Activated T-helper 2 cell treated with anti-CD3 and anti-CD28 coated beads, Interferon-gamma antibody, Interleukin-2, Interleukin-4, amounts not matched to agents 10 μg/mL and 5 μg/mL and 100 μg/mL, durations not matched to agents 14 hours and 24 hours and 36 hours (primary cell): ENCODE measurements around the gene PRDM13. TPM values are rescaled to one million over a fixed set of nuclear protein-coding genes. Genes with fewer than 3 reads are reported as not detected.
"Not testable (repeated sequence)": the region's sequence is repeated elsewhere in the genome, so short reads cannot be mapped to it uniquely, and the experiment has no call there.

Source experiments
- DNase-seq: peaks from one replicate; pipeline ENCODE4 v3.0.0; 2021; ENCODE audit warnings: low spot score
- H3K27ac Mint-ChIP-seq: one replicate; pipeline ENCODE4 v1.8.0; 2021; ENCODE audit warnings: mixed read lengths
- H3K27me3 Mint-ChIP-seq: one replicate; pipeline ENCODE4 v1.8.0; 2021; ENCODE audit warnings: low read depth, mixed read lengths
- H3K36me3 Mint-ChIP-seq: one replicate; pipeline ENCODE4 v1.8.0; 2021; ENCODE audit warnings: low read depth, mixed read lengths
- H3K4me1 Mint-ChIP-seq: one replicate; pipeline ENCODE4 v1.8.0; 2021; ENCODE audit warnings: low read depth, mixed read lengths
- H3K4me3 Mint-ChIP-seq: one replicate; pipeline ENCODE4 v1.8.0; 2021; ENCODE audit warnings: low read depth, mild to moderate bottlenecking, moderate library complexity, mixed read lengths
- H3K9me3 Mint-ChIP-seq: one replicate; pipeline ENCODE4 v1.8.0; 2021; ENCODE audit warnings: mixed read lengths
- intact Hi-C: fragments of 100-400 bp; cut with micrococcal nuclease; formaldehyde crosslinking; loops from one replicate; pipeline ENCODE4 v1.15.1; 2023
- total RNA-seq: library from RNA; stranded (reverse); gene quantifications from 2 replicates; pipeline ENCODE4 v1.2.3, GENCODE V29; 2022

The PRDM13 gene
- total RNA-seq, 1 donor from 2014 or later, result not detected

DNA sequence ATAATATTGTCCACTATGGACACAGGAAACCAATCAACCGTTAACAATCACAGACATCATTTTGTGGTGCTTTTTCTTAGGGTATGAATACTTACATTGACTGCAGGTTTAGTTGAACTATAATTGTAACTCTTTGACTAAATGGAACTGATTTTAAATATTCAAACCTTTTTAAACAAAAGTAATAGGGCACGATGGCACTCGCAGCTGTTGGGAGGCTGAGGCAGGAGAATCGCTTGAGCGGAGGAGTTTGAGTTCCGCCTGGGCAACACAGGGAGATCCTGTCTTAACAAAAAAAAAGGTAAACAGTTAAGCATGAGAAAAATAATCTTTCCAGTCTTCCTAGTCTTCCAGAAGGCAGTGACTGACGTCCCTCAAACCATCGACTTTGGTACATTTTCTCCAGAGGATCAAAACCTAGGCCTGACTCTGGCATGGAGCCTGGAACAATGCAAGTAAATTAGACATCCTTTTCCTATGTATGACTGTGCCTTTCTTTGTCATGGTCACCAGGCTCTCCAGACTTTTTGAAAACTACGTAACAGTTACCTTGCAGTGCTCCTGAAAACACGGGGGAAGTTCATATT lies 16.6 kb upstream of the PRDM13 start:
- Mint-ChIP-seq H3K27me3 (peaks cover 75% of the 10 kb centered on the region), H3K36me3 (no peaks in the 10 kb centered on the region), H3K27ac (no peak overlapping the region), H3K4me3 (peak overlapping the region; percentile 45), H3K9me3 (no peaks in the 10 kb centered on the region), H3K4me1 (peaks cover 18% of the 10 kb centered on the region)
- no peak for DNase-seq
- intact Hi-C loops, result loop anchor here (2.0 to 10.0 kb wide), 4 partner anchors 21 to 255 kb away; no protein-coding TSS in a partner anchor

DNA sequence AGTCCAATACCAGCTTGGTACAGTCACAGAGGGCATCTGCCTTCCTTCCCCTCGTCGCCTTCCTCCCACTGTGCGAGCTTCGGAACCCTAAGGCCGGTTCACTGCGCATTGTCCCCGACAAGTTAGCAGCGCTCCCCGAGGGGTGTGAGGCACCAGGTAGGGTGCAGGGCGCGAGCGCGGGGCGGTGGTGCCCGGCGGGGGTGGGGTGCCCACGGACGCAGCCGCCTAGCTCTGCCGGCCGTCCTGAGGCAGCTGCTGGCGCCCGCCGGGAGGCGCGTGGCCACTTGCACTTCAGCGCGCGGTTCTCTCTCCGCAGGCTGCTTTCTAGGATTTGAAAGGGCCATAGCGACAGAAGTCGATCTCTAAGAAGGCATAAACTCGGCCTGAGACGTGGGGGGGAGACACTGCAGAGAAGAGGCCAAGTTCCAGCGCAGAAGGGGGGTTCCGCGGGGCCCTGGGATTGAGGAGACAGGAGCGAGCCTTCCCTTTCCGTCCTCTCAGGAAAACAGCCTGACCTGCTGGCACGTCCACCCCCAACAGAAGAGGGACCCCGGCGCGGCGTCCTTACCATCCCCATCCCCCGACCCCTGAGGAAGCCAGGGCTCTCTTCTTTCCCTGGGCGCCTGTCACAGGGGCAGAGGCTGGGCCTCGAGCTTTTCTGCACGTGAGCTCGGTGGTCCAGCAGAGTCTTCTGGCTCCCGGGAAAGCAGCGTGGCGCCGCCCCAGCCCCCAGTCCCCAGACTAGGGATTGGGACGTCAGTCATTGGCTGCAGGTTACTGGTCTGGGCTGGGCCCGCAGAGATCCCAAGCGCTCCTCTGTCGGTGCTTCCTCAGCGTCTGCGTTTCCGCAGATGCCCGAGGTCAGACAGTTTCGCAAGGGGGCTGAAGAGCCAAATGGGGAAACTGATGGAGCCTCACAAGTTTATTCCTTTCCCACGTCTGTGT lies 15.6 kb upstream of the PRDM13 start:
- Mint-ChIP-seq H3K36me3 (no peaks in the 10 kb centered on the region), H3K9me3 (no peaks in the 10 kb centered on the region), H3K4me1 (peaks cover 18% of the 10 kb centered on the region), H3K4me3 (no peak overlapping the region), H3K27ac (no peak overlapping the region), H3K27me3 (peaks cover 73% of the 10 kb centered on the region)
- DNase-seq, result no peak
- intact Hi-C loops, result loop anchor here (1.0 kb wide), 1 partner anchor 12 kb away; no protein-coding TSS in a partner anchor

- Mint-ChIP-seq H3K4me1 (peaks cover 18% of the 10 kb centered on the region), H3K27ac (no peak overlapping the region), H3K9me3 (no peaks in the 10 kb centered on the region), H3K36me3 (no peaks in the 10 kb centered on the region), H3K27me3 (peaks cover 77% of the 10 kb centered on the region), H3K4me3 (no peak overlapping the region)
- intact Hi-C loops, result loop anchor here (1.0 kb wide), 1 partner anchor 11 kb away; no protein-coding TSS in a partner anchor
- DNase-seq, result no peak
Observed at GRCh38 chr6:99591673-99592364, 14.8 kb upstream of the PRDM13 start.

GRCh38 chr6:99592900-99593299 lies 13.7 kb upstream of the PRDM13 start:
- peaks cover 18% of the 10 kb centered on the region for H3K4me1 Mint-ChIP-seq
- peaks cover 85% of the 10 kb centered on the region for H3K27me3 Mint-ChIP-seq
- H3K9me3 Mint-ChIP-seq, result no peaks in the 10 kb centered on the region
- intact Hi-C loops, result no loop called here
- DNase-seq, result no peak
- no peak overlapping the region for H3K27ac Mint-ChIP-seq
- no peaks in the 10 kb centered on the region for H3K36me3 Mint-ChIP-seq
- no peak overlapping the region for H3K4me3 Mint-ChIP-seq

- intact Hi-C loops, result not testable (repeated sequence)
Observed at GRCh38 chr6:99594696-99595095, 11.9 kb upstream of the PRDM13 start.

DNA sequence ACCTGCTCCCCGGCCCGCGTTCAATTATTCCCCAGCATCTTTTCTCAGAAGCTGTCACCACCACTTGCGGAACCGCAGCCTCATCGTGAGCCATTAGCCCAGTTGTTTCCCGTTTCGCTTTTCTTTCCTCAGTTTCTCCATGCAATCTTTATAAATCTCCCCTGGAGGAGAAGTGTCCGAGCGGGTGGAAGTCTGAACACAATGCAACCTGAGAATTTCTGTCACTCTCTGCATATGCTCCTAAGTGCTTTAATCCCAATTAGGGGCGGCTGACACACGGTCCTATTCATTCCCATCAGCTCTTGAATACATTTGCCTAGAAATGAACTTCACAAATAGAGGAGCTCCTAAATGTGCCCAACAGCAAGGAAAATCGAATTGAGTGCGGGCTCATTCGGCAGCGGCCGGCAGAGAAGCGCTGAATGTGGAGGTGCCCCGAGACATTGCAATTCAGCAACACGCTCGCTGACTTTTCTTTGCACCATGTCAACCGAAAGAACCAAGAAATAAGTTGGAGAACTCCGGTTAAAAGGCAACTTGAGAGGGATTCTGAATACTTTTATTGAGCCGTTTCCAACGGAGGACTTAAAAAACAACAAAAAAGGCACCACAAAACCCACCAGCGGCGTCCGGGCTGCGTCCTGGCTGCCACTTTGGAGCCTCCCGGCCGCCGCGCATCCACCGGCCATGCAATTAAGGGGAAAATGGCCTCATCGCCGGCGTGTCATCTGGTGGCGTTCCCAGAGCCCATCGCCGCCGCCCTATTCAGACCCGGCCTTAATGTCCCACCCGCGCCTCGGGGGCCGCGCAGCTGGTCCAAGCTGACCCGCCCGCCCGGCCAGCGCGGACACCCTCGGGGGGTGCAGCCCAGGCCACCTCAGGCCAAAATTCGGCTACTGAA lies 3.9 kb upstream of the PRDM13 start:
- no peak overlapping the region for H3K27ac Mint-ChIP-seq
- DNase-seq, result no peak
- intact Hi-C loops, result loop anchor here (1.0 to 5.0 kb wide), 3 partner anchors 11 to 135 kb away; no protein-coding TSS in a partner anchor

More at GRCh38 chr6:99594696-99595095, 11.9 kb upstream of the PRDM13 start:
- not testable (repeated sequence) for H3K27ac Mint-ChIP-seq, H3K4me3 Mint-ChIP-seq, DNase-seq, H3K36me3 Mint-ChIP-seq, H3K9me3 Mint-ChIP-seq
- Mint-ChIP-seq H3K27me3 (peaks cover 87% of the 10 kb centered on the region), H3K4me1 (peaks cover 13% of the 10 kb centered on the region)

GRCh38 chr6:99603421-99604165 lies 3.0 kb upstream of the PRDM13 start:
- Mint-ChIP-seq H3K4me1 (peaks cover 23% of the 10 kb centered on the region), H3K36me3 (no peaks in the 10 kb centered on the region), H3K27me3 (peaks cover 87% of the 10 kb centered on the region), H3K27ac (no peak overlapping the region), H3K9me3 (no peaks in the 10 kb centered on the region), H3K4me3 (peak overlapping the region; percentile 42)
- intact Hi-C loops, result loop anchor here (1.0 to 5.0 kb wide), 3 partner anchors 12 to 863 kb away; no protein-coding TSS in a partner anchor
- no peak for DNase-seq

More for the DNA sequence above, 3.9 kb upstream of the PRDM13 start:
- Mint-ChIP-seq H3K4me1 (peaks cover 22% of the 10 kb centered on the region), H3K27me3 (peaks cover 87% of the 10 kb centered on the region), H3K36me3 (no peaks in the 10 kb centered on the region), H3K9me3 (no peaks in the 10 kb centered on the region), H3K4me3 (peak overlapping the region; percentile 9)

GRCh38 chr6:99604166-99605073 lies 2.2 kb upstream of the PRDM13 start:
- Mint-ChIP-seq H3K4me1 (peaks cover 23% of the 10 kb centered on the region), H3K36me3 (no peaks in the 10 kb centered on the region), H3K4me3 (peak overlapping the region; percentile 8), H3K9me3 (no peaks in the 10 kb centered on the region), H3K27me3 (peaks cover 87% of the 10 kb centered on the region), H3K27ac (peak overlapping the region; percentile 17)
- no peak for DNase-seq
- intact Hi-C loops, result loop anchor here (2.0 to 5.0 kb wide), 2 partner anchors 137 to 862 kb away; no protein-coding TSS in a partner anchor

GRCh38 chr6:99605074-99605734 lies 1.4 kb upstream of the PRDM13 start:
- Mint-ChIP-seq H3K4me3 (no peak overlapping the region), H3K4me1 (peaks cover 28% of the 10 kb centered on the region), H3K9me3 (no peaks in the 10 kb centered on the region), H3K27me3 (peaks cover 84% of the 10 kb centered on the region), H3K27ac (no peak overlapping the region), H3K36me3 (no peaks in the 10 kb centered on the region)
- no peak for DNase-seq
- intact Hi-C loops, result loop anchor here (2.0 kb wide), 1 partner anchor 862 kb away; no protein-coding TSS in a partner anchor

DNA sequence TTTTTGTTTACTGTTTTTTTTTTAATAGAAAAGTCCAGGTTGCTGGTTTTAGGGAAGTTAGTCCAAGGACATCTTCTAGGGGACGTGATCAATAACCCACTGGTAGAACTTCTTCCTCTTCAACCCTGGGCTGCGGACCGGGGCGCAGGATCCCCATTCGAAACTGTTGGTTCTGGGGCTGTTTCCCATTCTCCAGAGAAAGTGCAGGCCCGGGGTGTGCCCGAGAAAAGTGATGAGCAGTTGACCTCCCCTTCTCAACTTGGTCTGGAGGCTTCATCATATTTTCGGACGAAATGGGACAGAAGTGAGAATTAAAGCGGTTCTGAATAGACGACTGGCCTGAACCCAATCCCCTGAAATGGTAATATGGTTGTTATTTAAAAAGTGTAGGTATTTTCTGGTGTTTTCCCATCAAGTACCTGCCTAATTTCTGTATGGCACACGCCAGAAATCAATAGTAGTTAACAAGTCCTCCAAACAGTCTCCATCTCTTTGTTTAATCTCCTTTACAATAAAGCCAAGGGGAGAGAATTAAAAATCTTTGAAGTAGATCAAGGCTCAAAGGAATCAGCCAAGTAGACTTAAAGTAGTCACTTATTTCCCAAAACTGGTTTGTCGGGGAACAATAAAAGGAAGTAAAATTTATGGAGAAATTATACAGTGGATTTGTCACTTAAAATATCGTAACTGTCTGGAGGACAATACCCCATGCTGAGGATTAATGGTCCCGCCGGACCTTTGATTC lies 550 bp upstream of the PRDM13 start:
- intact Hi-C loops, result loop anchor here (2.0 kb wide), 1 partner anchor 861 kb away; no protein-coding TSS in a partner anchor
- H3K4me1 Mint-ChIP-seq, result peaks cover 37% of the 10 kb centered on the region

More for the DNA sequence above, 550 bp upstream of the PRDM13 start:
- Mint-ChIP-seq H3K4me3 (no peak overlapping the region), H3K9me3 (no peaks in the 10 kb centered on the region), H3K27me3 (peaks cover 83% of the 10 kb centered on the region), H3K36me3 (no peaks in the 10 kb centered on the region), H3K27ac (no peak overlapping the region)
- no peak for DNase-seq
